HG02588 (cell line): ENCODE measurements around the gene GCNT2.
"Not testable (repeated sequence)": the region's sequence is repeated elsewhere in the genome, so short reads cannot be mapped to it uniquely, and the experiment has no call there.

Source experiments
- ATAC-seq: cut with Tn5 transposase; IDR thresholded peaks from one replicate; pipeline ENCODE4 v1.9.1; 2021; ENCODE audit warnings: mild to moderate bottlenecking, moderate library complexity; ENCODE audit not compliant: unreplicated experiment

Gene GCNT2

GRCh38 chr6:10577112-10577511, 56.0 kb downstream of the GCNT2 start:
- no peak for ATAC-seq

GRCh38 chr6:10578723-10579122, 57.6 kb downstream of the GCNT2 start:
- ATAC-seq: no peak

GRCh38 chr6:10579803-10580202, 58.7 kb downstream of the GCNT2 start:
- no peak for ATAC-seq

- no peak for ATAC-seq
Measured at GRCh38 chr6:10580570-10580969, 59.4 kb downstream of the GCNT2 start.

GRCh38 chr6:10581402-10581801, 60.3 kb downstream of the GCNT2 start:
- not testable (repeated sequence) for ATAC-seq

- ATAC-seq: no peak
Measured at GRCh38 chr6:10582774-10583508, 61.8 kb downstream of the GCNT2 start.

GRCh38 chr6:10583509-10583901, 62.4 kb downstream of the GCNT2 start:
- ATAC-seq: no peak

GRCh38 chr6:10584607-10585006, 63.5 kb downstream of the GCNT2 start:
- ATAC-seq: no peak

GRCh38 chr6:10585209-10585845, 64.2 kb downstream of the GCNT2 start:
- no peak for ATAC-seq

- ATAC-seq: no peak
Measured at GRCh38 chr6:10586302-10586701, 65.2 kb downstream of the GCNT2 start.

- ATAC-seq: no peak
Measured at GRCh38 chr6:10587656-10588406, 66.7 kb downstream of the GCNT2 start.

GRCh38 chr6:10588562-10589428, 67.6 kb downstream of the GCNT2 start:
- ATAC-seq: no peak

GRCh38 chr6:10589429-10589727, 68.2 kb downstream of the GCNT2 start:
- ATAC-seq: no peak

GRCh38 chr6:10589983-10590382, 68.8 kb downstream of the GCNT2 start:
- no peak for ATAC-seq

GRCh38 chr6:10591422-10592160, 70.4 kb downstream of the GCNT2 start:
- no peak for ATAC-seq

- ATAC-seq: no peak
Measured at GRCh38 chr6:10595731-10596664, 74.8 kb downstream of the GCNT2 start.

- ATAC-seq: no peak
Measured at GRCh38 chr6:10597499-10598001, 76.4 kb downstream of the GCNT2 start.

- no peak for ATAC-seq
Measured at GRCh38 chr6:10598084-10598960, 77.2 kb downstream of the GCNT2 start.
